Cardiac muscle cell (in vitro differentiated cells and primary cell): ENCODE results near the gene OR51V1. TPM values are rescaled to one million over a fixed set of nuclear protein-coding genes. Genes with fewer than 3 reads are reported as not detected.

Source experiments
- DNase-seq, 2 donors: peaks; one replicate each; pipeline versions ENCODE4 v3.0.0 to v3.0.0-alpha.2; 2010 to 2017; ENCODE audit warnings: low read depth in 1 of 2, low spot score in 1 of 2
- H3K27ac ChIP-seq: fragments of 200-600 bp; sonication (generic); 2 replicates; pipeline ENCODE4 v1.5.1; 2016
- H3K27me3 ChIP-seq: fragments of 200-600 bp; sonication (generic); 2 replicates; pipeline ENCODE4 v1.6.0; 2016; ENCODE audit warnings: control low read depth
- H3K36me3 ChIP-seq: fragments of 200-600 bp; sonication (generic); 2 replicates; pipeline ENCODE4 v1.5.1; 2016; ENCODE audit warnings: control low read depth
- H3K4me1 ChIP-seq: fragments of 200-600 bp; sonication (generic); 2 replicates; pipeline ENCODE4 v1.8.1; 2017; ENCODE audit warnings: low read depth, mild to moderate bottlenecking, mixed run types
- H3K4me3 ChIP-seq: fragments of 200-600 bp; sonication (generic); 2 replicates; pipeline ENCODE4 v1.5.1; 2016; ENCODE audit warnings: mild to moderate bottlenecking
- H3K9me3 ChIP-seq: fragments of 200-600 bp; sonication (generic); 2 replicates; pipeline ENCODE4 v1.5.1; 2017; ENCODE audit warnings: low read depth, mild to moderate bottlenecking, control low read depth
- CTCF ChIP-seq: IDR thresholded peaks from 2 replicates; pipeline ENCODE4 v1.5.1; 2012; ENCODE audit warnings: low read depth, mild to moderate bottlenecking, low read length
- polyA plus RNA-seq: library from polyadenylated mRNA; unstranded; fragments of >200 nt; fragmentation: Nextera tagmentation; extraction: Ambion mirVana; gene quantifications from 2 replicates; pipeline ENCODE4 v1.2.1, GENCODE V29; 2016
- total RNA-seq: library from RNA; depleted of rRNA; stranded (reverse); fragments of >200 nt; gene quantifications from 2 replicates; pipeline ENCODE4 v1.2.3, GENCODE V29; 2016

The OR51V1 gene
- total and polyA plus RNA-seq, 2 experiments from 2014 or later, result not detected

GRCh38 chr11:5229796-5230195 is 29.3 kb upstream of the OR51V1 start:
- Histone ChIP-seq H3K4me1 (peaks cover 8% of the 10 kb centered on the region), H3K27ac (no peak overlapping the region), H3K4me3 (no peak overlapping the region), H3K9me3 (no peaks in the 10 kb centered on the region), H3K27me3 (no peaks in the 10 kb centered on the region), H3K36me3 (no peaks in the 10 kb centered on the region)
- no peak for TF ChIP-seq CTCF
- no peak for DNase-seq

GRCh38 chr11:5229356-5229755 is 28.9 kb upstream of the OR51V1 start:
- H3K4me3 ChIP-seq, result no peak overlapping the region
- no peak for TF ChIP-seq CTCF
- H3K27ac ChIP-seq, result no peak overlapping the region
- H3K9me3 ChIP-seq, result no peaks in the 10 kb centered on the region
- H3K27me3 ChIP-seq, result no peaks in the 10 kb centered on the region
- H3K4me1 ChIP-seq, result peaks cover 4% of the 10 kb centered on the region
- H3K36me3 ChIP-seq, result no peaks in the 10 kb centered on the region
- DNase-seq, result no peak

GRCh38 chr11:5228124-5228523 is 27.6 kb upstream of the OR51V1 start:
- H3K27me3 ChIP-seq, result no peaks in the 10 kb centered on the region
- H3K4me3 ChIP-seq, result no peak overlapping the region
- H3K4me1 ChIP-seq, result no peaks in the 10 kb centered on the region
- no peak for DNase-seq
- TF ChIP-seq CTCF, result no peak
- H3K9me3 ChIP-seq, result no peaks in the 10 kb centered on the region
- H3K36me3 ChIP-seq, result no peaks in the 10 kb centered on the region
- H3K27ac ChIP-seq, result no peak overlapping the region

GRCh38 chr11:5227681-5228080 is 27.2 kb upstream of the OR51V1 start:
- no peaks in the 10 kb centered on the region for H3K9me3 ChIP-seq
- no peak overlapping the region for H3K27ac ChIP-seq
- H3K4me3 ChIP-seq, result no peak overlapping the region
- TF ChIP-seq CTCF, result no peak
- no peaks in the 10 kb centered on the region for H3K36me3 ChIP-seq
- no peaks in the 10 kb centered on the region for H3K4me1 ChIP-seq
- DNase-seq, result no peak
- no peaks in the 10 kb centered on the region for H3K27me3 ChIP-seq

GRCh38 chr11:5226732-5227310 is 26.3 kb upstream of the OR51V1 start, which contains the start of gene HBB:
Gene HBB (minus strand): TSS chr11:5227071. CDS start chr11:5227021, 50 bp downstream.
- Histone ChIP-seq H3K4me3 (no peak within 1 kb of the TSS), H3K27ac (no peak within 1 kb of the TSS), H3K9me3 (no peaks in the 10 kb centered on the region), H3K4me1 (no peaks in the 10 kb centered on the region), H3K27me3 (no peaks in the 10 kb centered on the region), H3K36me3 (no peaks in the 10 kb centered on the region)
- DNase-seq, result no peak
- TF ChIP-seq CTCF, result no peak
